Measurements from ENCODE around the gene EIF3L. TPM values are rescaled to one million over a fixed set of nuclear protein-coding genes. Genes with fewer than 3 reads are reported as not detected.

The EIF3L gene
- total and polyA plus RNA-seq, 11 donors = 111 to 456 (median 357) TPM

DNA sequence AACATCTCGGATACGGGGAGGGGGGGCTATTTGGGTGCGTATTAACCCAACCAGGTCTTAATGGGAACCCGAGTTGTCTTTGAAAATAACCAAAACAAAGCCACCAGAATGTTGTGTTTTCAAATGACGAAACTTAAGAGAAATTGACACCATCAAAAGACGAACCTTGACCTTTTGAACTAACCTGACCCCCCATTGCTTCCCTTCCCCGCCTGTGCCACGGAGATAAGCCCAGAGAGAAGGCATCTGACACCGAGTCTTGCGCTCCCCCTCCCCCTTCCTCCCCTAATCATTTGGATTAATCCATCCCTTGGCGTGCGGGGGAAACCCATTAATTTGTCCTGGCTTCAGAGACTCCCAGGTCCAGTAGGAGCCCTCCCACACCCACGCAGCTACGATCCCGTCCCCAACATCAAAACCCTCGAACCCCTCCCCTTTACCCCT, 46.0 kb upstream of the EIF3L start:
- H3K36me3 ChIP-seq = no peaks in the 10 kb centered on the region
- H3K4me3 ChIP-seq = peak overlapping the region in 9 of 12 donors; percentile 57 to 83 (median 69)
- TF ChIP-seq, protein P1, sequence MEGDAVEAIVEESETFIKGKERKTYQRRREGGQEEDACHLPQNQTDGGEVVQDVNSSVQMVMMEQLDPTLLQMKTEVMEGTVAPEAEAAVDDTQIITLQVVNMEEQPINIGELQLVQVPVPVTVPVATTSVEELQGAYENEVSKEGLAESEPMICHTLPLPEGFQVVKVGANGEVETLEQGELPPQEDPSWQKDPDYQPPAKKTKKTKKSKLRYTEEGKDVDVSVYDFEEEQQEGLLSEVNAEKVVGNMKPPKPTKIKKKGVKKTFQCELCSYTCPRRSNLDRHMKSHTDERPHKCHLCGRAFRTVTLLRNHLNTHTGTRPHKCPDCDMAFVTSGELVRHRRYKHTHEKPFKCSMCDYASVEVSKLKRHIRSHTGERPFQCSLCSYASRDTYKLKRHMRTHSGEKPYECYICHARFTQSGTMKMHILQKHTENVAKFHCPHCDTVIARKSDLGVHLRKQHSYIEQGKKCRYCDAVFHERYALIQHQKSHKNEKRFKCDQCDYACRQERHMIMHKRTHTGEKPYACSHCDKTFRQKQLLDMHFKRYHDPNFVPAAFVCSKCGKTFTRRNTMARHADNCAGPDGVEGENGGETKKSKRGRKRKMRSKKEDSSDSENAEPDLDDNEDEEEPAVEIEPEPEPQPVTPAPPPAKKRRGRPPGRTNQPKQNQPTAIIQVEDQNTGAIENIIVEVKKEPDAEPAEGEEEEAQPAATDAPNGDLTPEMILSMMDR (IDR thresholded peaks at IDR 0.05) = no peak
- no peak for TF ChIP-seq POLR2A (IDR thresholded peaks at IDR 0.05)
- WGBS, 4 donors = 42 to 56% (median 49%) methylated on average over 16 of the region's 16 CpGs
- DNase-seq (no peak), ATAC-seq (no peak)
- H3K27ac ChIP-seq = peak overlapping the region in 1 of 12 donors; percentile 69
- H3K9me3 ChIP-seq = no peaks in the 10 kb centered on the region
- H3K27me3 ChIP-seq = peaks cover 0 to 2% (median 0%) of the 10 kb centered on the region in 9 donors
- peaks cover 0 to 48% (median 24%) of the 10 kb centered on the region in 12 donors for H3K4me1 ChIP-seq
- intact Hi-C loops (cut with DNase I) = loop anchor here in 3 of 10 donors (2.0 to 10.0 kb wide), 3 partner anchors 48 to 54 kb away; no protein-coding TSS in a partner anchor

DNA sequence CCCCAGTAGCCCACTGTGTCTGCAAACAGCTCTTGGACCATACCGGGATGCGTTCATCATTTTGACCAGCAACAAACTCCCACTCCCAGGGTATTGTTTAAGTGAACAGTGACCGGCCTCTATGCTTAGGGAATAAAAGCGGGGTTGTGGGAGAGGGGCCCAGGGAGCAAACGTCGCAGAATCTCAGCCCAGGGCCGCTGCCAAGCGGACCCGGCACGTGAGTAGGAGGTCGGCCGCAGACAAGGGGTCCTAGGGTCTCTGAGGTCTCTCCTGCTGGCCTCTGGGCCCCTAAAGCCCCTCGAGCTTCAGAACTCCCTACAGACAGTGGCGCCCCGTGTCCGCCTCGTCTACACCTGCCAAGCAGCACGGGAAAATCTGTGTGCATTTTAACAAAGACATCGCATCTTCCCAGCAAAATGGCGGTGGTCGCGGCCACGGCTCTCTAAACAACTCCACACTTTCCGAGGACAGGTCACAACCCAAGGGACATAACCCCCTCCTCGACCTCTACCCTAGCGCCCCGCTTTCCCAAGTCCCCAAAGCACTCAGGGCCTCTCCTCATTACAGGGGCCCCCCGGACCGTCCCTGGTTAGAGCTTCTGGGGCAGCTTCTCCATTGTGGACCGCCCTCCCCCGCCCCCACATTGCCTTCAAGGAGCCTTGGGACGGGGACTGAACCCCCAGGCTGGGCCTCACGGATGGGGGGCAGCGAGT, 45.4 kb upstream of the EIF3L start:
- 57 to 76% (median 65%) methylated on average over 30 to 34 of the region's 34 CpGs for WGBS, 4 donors
- TF ChIP-seq POLR2A (IDR thresholded peaks at IDR 0.05) = no peak
- TF ChIP-seq, protein P1 (IDR thresholded peaks at IDR 0.05) = no peak
- Histone ChIP-seq H3K36me3 (no peaks in the 10 kb centered on the region), H3K27ac (peak overlapping the region in 5 of 12 donors; percentile 89 to 96 (median 93)), H3K4me1 (peaks cover 0 to 53% (median 29%) of the 10 kb centered on the region in 12 donors), H3K9me3 (no peaks in the 10 kb centered on the region), H3K27me3 (peaks cover 0 to 2% (median 0%) of the 10 kb centered on the region in 9 donors), H3K4me3 (peak overlapping the region in 5 of 12 donors; percentile 65 to 85 (median 79))
- intact Hi-C loops (cut with DNase I) = loop anchor here in 4 of 10 donors (2.0 to 10.0 kb wide), 4 partner anchors 49 to 55 kb away; no protein-coding TSS in a partner anchor
- DNase-seq (no peak), ATAC-seq (no peak)

DNA sequence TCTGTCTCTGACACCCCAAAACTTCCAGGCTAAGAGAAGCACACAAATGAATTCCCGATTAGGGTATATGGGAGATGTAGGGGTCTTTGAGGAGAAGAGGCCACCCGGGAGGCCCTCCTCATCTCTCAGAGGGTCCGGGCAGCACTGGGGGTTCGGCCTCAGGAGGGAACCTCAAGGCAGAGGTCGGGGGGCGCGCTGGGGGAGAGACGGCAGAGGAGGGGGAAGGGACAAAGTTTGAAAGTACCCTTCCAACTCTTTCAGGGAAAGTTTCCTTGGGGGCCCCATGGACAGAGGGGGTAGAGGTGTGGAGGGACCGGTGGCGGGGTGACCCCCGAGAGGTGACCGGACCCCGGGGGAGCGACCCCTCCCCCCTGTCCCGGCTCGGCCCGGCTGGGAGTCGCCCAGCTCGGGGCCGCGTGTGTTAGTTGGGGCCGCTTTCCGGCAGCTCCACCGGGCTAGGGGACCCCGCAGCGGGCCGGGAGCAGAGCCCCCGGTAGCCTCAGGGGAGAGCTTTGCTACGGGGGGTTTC, 44.8 kb upstream of the EIF3L start:
- H3K36me3 ChIP-seq = no peaks in the 10 kb centered on the region
- peak overlapping the region; percentile 62 to 97 (median 93) for H3K27ac ChIP-seq
- intact Hi-C loops (cut with DNase I) = loop anchor here in 3 of 10 donors (2.0 to 10.0 kb wide), 3 partner anchors 50 to 52 kb away; no protein-coding TSS in a partner anchor
- peaks cover 0 to 57% (median 30%) of the 10 kb centered on the region in 12 donors for H3K4me1 ChIP-seq
- DNase-seq (peak in 1 of 5 donors; percentile 38), ATAC-seq (no peak)
- 6 to 17% (median 9%) methylated on average over 16 to 29 of the region's 29 CpGs for WGBS, 4 donors
- peaks cover 0 to 2% (median 0%) of the 10 kb centered on the region in 9 donors for H3K27me3 ChIP-seq
- H3K4me3 ChIP-seq = peak overlapping the region; percentile 48 to 85 (median 74)
- TF ChIP-seq, protein P1 (IDR thresholded peaks at IDR 0.05) = no peak
- TF ChIP-seq POLR2A (IDR thresholded peaks at IDR 0.05) = no peak
- no peaks in the 10 kb centered on the region for H3K9me3 ChIP-seq
